K562 (cell line): Measurements from ENCODE around the gene SUCO. TPM values are rescaled to one million over a fixed set of nuclear protein-coding genes. Genes with fewer than 3 reads are reported as not detected.

Source experiments
- ATAC-seq: fragments of 200-7000 bp; cut with Tn5 transposase; 3 replicates; pipeline ENCODE4 v1.9.1; 2020; ENCODE audit warnings: moderate library complexity
- BruUV-seq: library from RNA; stranded (reverse); fragments of 400-500 nt; replicated peaks from 2 replicates; lab custom pipeline; 2021; lab: Mats Ljungman, UMichigan
- CTCF ChIA-PET: fragments of 300-600 bp; formaldehyde crosslinking; extraction: SDS; loops from one replicate; lab custom pipeline; 2021; ENCODE audit warnings: low intra/inter-chr PET ratio; lab: Yijun Ruan, JAX
- POLR2A ChIA-PET: fragments of 300-600, 350-650 bp; sonication (Branson Sonifier 250); formaldehyde crosslinking; extraction: SDS; loops from one replicate; lab custom pipeline; 2021; ENCODE audit warnings: antibody characterized with exemption, inconsistent platforms; lab: Yijun Ruan, JAX
- DNase-seq, 4 experiments: peaks; one replicate each; pipeline versions ENCODE4 v3.0.0 to v3.0.0-alpha.2; 2011 to 2018; ENCODE audit warnings: low spot score in 3 of 4, mixed read lengths in 3 of 4; ENCODE audit errors: extremely low read depth in 1 of 4
- FAIRE-seq: peaks from 2 replicates; lab custom pipeline; 2011; peaks lifted over from hg19 to GRCh38; lab: Jason Lieb, UNC
- H2AFZ ChIP-seq: 2 replicates; pipeline ENCODE4 v1.6.0; 2011; ENCODE audit warnings: low read depth, low read length, control low read depth, inconsistent platforms
- H3K27ac ChIP-seq: fragments of 200-600 bp; 3 replicates; pipeline ENCODE4 v1.8.0; 2011; ENCODE audit warnings: low read depth, mild to moderate bottlenecking, control low read depth, inconsistent platforms, low read length, moderate library complexity, mixed read lengths; ENCODE audit errors: extremely low read depth
- H3K27me3 ChIP-seq, 2 experiments: fragments of 300-600 bp in 1 of 2; 2 replicates in 1 of 2; 3 replicates in 1 of 2; pipeline versions ENCODE4 v1.6.0 to v1.8.0; 2011; ENCODE audit warnings: inconsistent platforms in 2 of 2, low read length in 2 of 2, mild to moderate bottlenecking in 1 of 2, mixed read lengths in 1 of 2, moderate library complexity in 1 of 2; ENCODE audit not compliant: control insufficient read depth in 2 of 2, insufficient read depth in 2 of 2
- H3K36me3 ChIP-seq: fragments of 300-600 bp; 3 replicates; pipeline ENCODE4 v1.8.0; 2011; ENCODE audit warnings: mild to moderate bottlenecking, low read length, inconsistent platforms; ENCODE audit not compliant: control insufficient read depth, insufficient read depth
- H3K4me1 ChIP-seq, 2 experiments: fragments of 200-600 bp in 1 of 2; replicated peaks in 1 of 2; 2 replicates in 1 of 2; 3 replicates in 1 of 2; pipeline versions ENCODE4 v1.5.1 to v1.8.0; 2011; ENCODE audit warnings: inconsistent platforms in 2 of 2, low read length in 2 of 2, mild to moderate bottlenecking in 1 of 2, mixed read lengths in 1 of 2, moderate library complexity in 1 of 2; ENCODE audit not compliant: control insufficient read depth in 2 of 2, insufficient read depth in 2 of 2
- H3K4me2 ChIP-seq: 2 replicates; pipeline ENCODE4 v1.6.1; 2011; ENCODE audit warnings: low read length, control low read depth, inconsistent platforms, mixed read lengths; ENCODE audit not compliant: insufficient read depth
- H3K4me3 ChIP-seq: fragments of 200-600 bp; sonication (generic), shearing (Covaris generic); 2 replicates; pipeline ENCODE4 v1.5.1; 2016; ENCODE audit warnings: control low read depth, inconsistent platforms
- H3K79me2 ChIP-seq: fragments of 200-600 bp; 3 replicates; pipeline ENCODE4 v1.8.0; 2011; ENCODE audit warnings: low read length, inconsistent platforms; ENCODE audit not compliant: control insufficient read depth, insufficient read depth
- H3K9ac ChIP-seq, 2 experiments: 2 replicates each; pipeline versions ENCODE4 v1.6.0 to v1.6.1; 2011; ENCODE audit warnings: low read depth in 2 of 2, low read length in 2 of 2, control low read depth in 1 of 2, inconsistent platforms in 1 of 2, mild to moderate bottlenecking in 1 of 2, mixed read lengths in 1 of 2; ENCODE audit not compliant: insufficient read depth in 1 of 2
- H3K9me1 ChIP-seq: one replicate; pipeline ENCODE4 v1.6.0; 2011; ENCODE audit warnings: inconsistent platforms, mild to moderate bottlenecking, low read length, moderate library complexity; ENCODE audit not compliant: control insufficient read depth, insufficient read depth
- H3K9me3 ChIP-seq: replicated peaks from 2 replicates; pipeline ENCODE4 v1.5.1; 2011; ENCODE audit warnings: low read depth, low read length, inconsistent platforms; ENCODE audit not compliant: control insufficient read depth, insufficient read depth
- H4K20me1 ChIP-seq: replicated peaks from 2 replicates; pipeline ENCODE4 v1.6.1; 2011; ENCODE audit warnings: low read length, inconsistent platforms, mixed read lengths; ENCODE audit not compliant: control insufficient read depth, insufficient read depth
- ATF4 ChIP-seq: fragments of 450-650 bp; formaldehyde crosslinking; IDR thresholded peaks from 2 replicates; pipeline ENCODE4 v1.4.0; 2022; ENCODE audit warnings: mild to moderate bottlenecking, moderate library complexity
- CEBPB ChIP-seq: fragments of 450-650 bp; IDR thresholded peaks from 2 replicates; pipeline ENCODE4 v1.6.1; 2016; ENCODE audit warnings: missing genetic modification characterization, missing compliant biosample characterization
- CEBPG ChIP-seq, 3 experiments: fragments of 200-800 bp in 1 of 3; sonication (Bioruptor generic) in 1 of 3; sonication (generic) in 1 of 3; formaldehyde crosslinking in 1 of 3; IDR thresholded peaks in 2 of 3; conservative IDR thresholded peaks in 1 of 3; 2 replicates each; pipeline versions ENCODE4 v1.6.1 to v1.8.0; 2016 to 2022; ENCODE audit warnings: missing compliant biosample characterization in 2 of 3, missing genetic modification characterization in 2 of 3, mild to moderate bottlenecking in 1 of 3, missing genetic modification reagents in 1 of 3
- IRF9 ChIP-seq: fragments of 450-650 bp; IDR thresholded peaks from 2 replicates; pipeline ENCODE4 v1.6.1; 2016; ENCODE audit warnings: missing biosample characterization, missing genetic modification characterization
- RCOR1 ChIP-seq, 2 experiments: IDR thresholded peaks; 2 replicates each; pipeline ENCODE4 v1.6.1; 2012; ENCODE audit warnings: low read depth in 2 of 2, low read length in 2 of 2, borderline replicate concordance in 1 of 2, improper control_type of control experiment in 1 of 2
- RFX1 ChIP-seq: fragments of 450-650 bp; IDR thresholded peaks from 2 replicates; pipeline ENCODE4 v1.6.1; 2016; ENCODE audit warnings: mild to moderate bottlenecking, moderate library complexity
- THRAP3 ChIP-seq: fragments of 450-650 bp; IDR thresholded peaks from 2 replicates; pipeline ENCODE4 v1.6.1; 2016; ENCODE audit warnings: mild to moderate bottlenecking, inconsistent platforms, borderline replicate concordance
- TOE1 ChIP-seq, 2 experiments: fragments of 450-650 bp in 1 of 2; sonication (generic) in 1 of 2; formaldehyde crosslinking in 1 of 2; IDR thresholded peaks; 2 replicates each; pipeline versions ENCODE4 v1.7.1 to v1.8.0; 2016 to 2022; ENCODE audit warnings: borderline replicate concordance in 2 of 2, mild to moderate bottlenecking in 2 of 2, antibody characterized with exemption in 1 of 2, inconsistent platforms in 1 of 2, low read depth in 1 of 2, missing genetic modification reagents in 1 of 2, moderate library complexity in 1 of 2
- TRIM24 ChIP-seq, 2 experiments: fragments of 450-650 bp; IDR thresholded peaks; 2 replicates each; pipeline ENCODE4 v1.6.1; 2016
- ZNF592 ChIP-seq: fragments of 450-650 bp; IDR thresholded peaks from 2 replicates; pipeline ENCODE4 v1.6.1; 2017; ENCODE audit warnings: antibody characterized with exemption, mild to moderate bottlenecking
- ZSCAN32 ChIP-seq: fragments of 450-650 bp; formaldehyde crosslinking; IDR thresholded peaks from 2 replicates; pipeline ENCODE4 v1.4.0; 2020; ENCODE audit warnings: mild to moderate bottlenecking, moderate library complexity
- WGBS: fragments of 100-300 bp; shearing (Covaris generic); methylation state at CpG from one replicate; pipeline ENCODE4 v1.1.6; 2016; ENCODE audit warnings: low coverage, mixed read lengths; ENCODE audit not compliant: insufficient coverage; ENCODE audit errors: missing lambda C conversion rate; 5-methylcytosine and 5-hydroxymethylcytosine counted together
- in situ Hi-C: fragments of 300-500 bp; cut with MboI; formaldehyde crosslinking; loops from 4 replicates; pipeline ENCODE4 v1.15.0; 2018; ENCODE audit warnings: inconsistent platforms, mixed read lengths
- intact Hi-C: fragments of 100-400 bp; cut with micrococcal nuclease; formaldehyde crosslinking; loops from 2 replicates; pipeline ENCODE4 v1.14.2; 2022
- polyA plus RNA-seq, 8 experiments: library from polyadenylated mRNA; depleted of rRNA in 4 of 8; stranded (reverse) in 5 of 8; unstranded in 3 of 8; fragments of >200 nt; fragmentation: Nextera tagmentation in 2 of 8; fragmentation: Illumina TruSeq in 1 of 8; extraction: Ambion mirVana in 2 of 8; extraction: Trizol in 1 of 8; gene quantifications; 2 replicates each; pipeline versions ENCODE4 v1.2.1 to v1.2.3, GENCODE V29; 2011 to 2014; ENCODE audit warnings: inconsistent platforms in 1 of 8, missing spikeins in 1 of 8
- total RNA-seq, 7 experiments: library from RNA; depleted of rRNA in 6 of 7; stranded (reverse); fragments of >200 nt in 6 of 7; fragmentation: Illumina TruSeq in 2 of 7; extraction: Trizol in 2 of 7; gene quantifications; 2 replicates each; pipeline versions ENCODE4 v1.2.1 to v1.2.3, GENCODE V29; 2011 to 2021; ENCODE audit warnings: low replicate concordance in 1 of 7

The SUCO gene
- total and polyA plus RNA-seq, 9 of the 15 experiments (the other 6 are each of a cell fraction or from before 2014, with no cell fraction given), result 2.5 to 20.6 (median 14.3) TPM

GRCh38 chr1:172566196-172566997, 33.4 kb downstream of the SUCO start:
- Histone ChIP-seq H3K9me1 (no peaks in the 10 kb centered on the region), H3K9me3 (peaks cover 4% of the 10 kb centered on the region; the same call in 1 of the 2 replicates), H3K4me2 (no peak overlapping the region), H3K4me3 (no peak overlapping the region), H4K20me1 (no peaks in the 10 kb centered on the region), H3K9ac (peak overlapping the region in 1 of 2 experiments; percentile 29; a peak in 1 of 4 replicates), H3K79me2 (no peaks in the 10 kb centered on the region), H3K27ac (no peak overlapping the region; the same call in 2 of the 3 replicates), H3K4me1 (no peaks in the 10 kb centered on the region; a peak in 1 of 5 replicates), H2AFZ (no peak overlapping the region), H3K27me3 (no peaks in the 10 kb centered on the region), H3K36me3 (peaks cover 26% of the 10 kb centered on the region)
- POLR2A ChIA-PET, result interaction anchor here (1.5 kb wide), 1 partner anchor 24 kb away, joined by 5 read pairs; no protein-coding TSS in a partner anchor
- in situ Hi-C loops, result no loop called here
- intact Hi-C loops, result no loop called here
- no peak for DNase-seq
- no TSS peak for BruUV-seq
- peak; percentile 68 for ATAC-seq
- WGBS, result 58% methylated on average over 5 of the region's 5 CpGs
- FAIRE-seq, result no peak
- CTCF ChIA-PET, result no interaction called here
- TF ChIP-seq RFX1 (peak; percentile 67), ZSCAN32 (peak; percentile 63; the same call in 1 of the 2 replicates), TRIM24 (IDR thresholded peaks at IDR 0.05) (peak; percentile 27 to 41; a peak in 2 of 4 replicates), TOE1 (IDR thresholded peaks at IDR 0.05; ENCODE audit: borderline replicate concordance) (no peak), TOE1 (CRISPR knock-in tag; IDR thresholded peaks at IDR 0.05; ENCODE audit: borderline replicate concordance, low read depth) (no peak), RCOR1 (IDR thresholded peaks at IDR 0.05; ENCODE audit: borderline replicate concordance in 1 of 2, low read depth in 2 of 2, low read length in 2 of 2) (0 out of 4 replicates have a peak, but pooled peaks of 1 of the 2 experiments have one; percentile 28), ATF4 (CRISPR knock-in tag) (peak; percentile 67), CEBPG (CRISPR knock-in tag; IDR thresholded peaks at IDR 0.05) (peak; percentile 89), CEBPG (tag; conservative IDR thresholded peaks at IDR 0.05 in 1 of 2, IDR thresholded peaks at IDR 0.05 in 1 of 2) (peak; percentile 94 to 95), ZNF592 (0 out of 2 replicates have a peak, but pooled peaks have one; percentile 33), CEBPB (tag) (peak; percentile 91), THRAP3 (no peak), IRF9 (peak; percentile 83)
